NCI-H2029 (cell line): ENCODE data around the gene ANKRD11.

Source experiments
- DNase-seq: peaks from one replicate; lab custom pipeline; 2025; lab: John Stamatoyannopoulos, UW

ANKRD11 gene

GRCh38 chr16:89380681-89381080, 109.7 kb downstream of the ANKRD11 start:
- DNase-seq = no peak

DNA sequence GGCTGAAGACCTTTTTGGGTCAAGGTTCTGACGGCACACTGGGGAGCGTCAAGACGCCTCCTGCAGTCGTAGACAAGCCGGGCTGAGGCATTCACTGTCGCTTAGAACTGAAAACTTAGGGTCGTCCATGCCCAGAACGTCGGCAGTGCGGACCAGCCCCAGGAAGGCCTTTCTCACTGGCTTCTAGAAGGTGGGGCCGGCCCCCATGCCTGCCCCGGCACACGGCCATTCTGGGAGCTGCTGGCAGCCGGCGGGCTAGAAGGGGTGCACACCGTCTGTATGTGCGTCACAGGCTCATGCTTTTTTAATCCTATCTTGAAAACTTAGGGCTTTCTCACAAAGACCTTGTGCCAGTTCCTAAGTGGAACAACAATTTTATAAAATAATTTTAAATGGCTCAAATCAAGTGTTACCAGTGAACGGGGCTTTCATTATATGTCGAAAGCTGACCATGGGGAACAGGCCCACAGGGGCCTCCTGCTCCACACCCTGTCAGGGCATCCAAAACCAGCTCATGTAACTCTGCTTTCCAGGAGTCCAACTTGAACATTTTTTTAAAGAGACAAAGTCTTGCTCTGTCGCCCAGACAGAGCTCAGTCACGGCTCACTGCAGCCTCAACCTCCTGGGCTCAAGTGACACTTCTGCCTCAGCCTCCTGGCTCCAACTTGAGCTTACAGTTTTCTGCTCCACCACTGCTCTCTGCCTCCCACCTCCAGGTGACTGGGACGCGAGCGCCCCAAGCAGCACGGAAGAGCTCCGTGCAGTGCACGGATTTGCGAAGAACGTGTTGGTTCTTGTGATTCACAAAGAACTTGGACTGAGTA, 111.2 kb downstream of the ANKRD11 start:
- no peak for DNase-seq

GRCh38 chr16:89377453-89377848, 112.9 kb downstream of the ANKRD11 start:
- DNase-seq = no peak

DNA sequence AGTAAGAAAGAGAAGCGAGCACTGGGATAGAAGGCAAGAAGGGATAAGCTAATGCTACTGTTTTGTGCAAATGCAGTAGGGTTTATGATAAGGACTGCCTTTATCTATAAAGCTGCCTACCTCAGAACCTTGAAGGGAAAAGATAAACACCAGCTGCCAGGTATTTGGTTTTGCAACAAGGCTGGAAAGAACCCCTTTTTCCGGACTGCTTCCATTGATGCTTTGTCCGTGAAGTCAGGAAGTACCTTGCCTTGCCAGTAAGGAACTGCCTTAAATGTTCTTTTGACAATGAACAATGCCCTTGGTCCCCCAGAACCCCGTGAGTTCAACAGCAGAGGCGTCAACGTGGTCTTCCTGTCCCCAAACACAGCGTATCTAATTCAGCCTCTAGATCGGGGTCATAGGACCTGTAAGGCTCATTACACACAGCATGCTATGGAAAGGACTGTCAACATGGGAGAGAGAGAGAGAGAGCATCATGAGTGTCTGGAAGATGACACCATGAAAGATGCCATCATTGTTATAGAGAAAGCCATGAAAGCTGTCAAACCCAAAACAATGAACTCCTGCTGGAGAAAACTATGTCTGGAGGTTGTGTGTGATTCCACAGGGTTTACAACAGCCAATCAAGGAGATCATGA, 113.4 kb downstream of the ANKRD11 start:
- DNase-seq = no peak

GRCh38 chr16:89375686-89376085, 114.7 kb downstream of the ANKRD11 start:
- no peak for DNase-seq

DNA sequence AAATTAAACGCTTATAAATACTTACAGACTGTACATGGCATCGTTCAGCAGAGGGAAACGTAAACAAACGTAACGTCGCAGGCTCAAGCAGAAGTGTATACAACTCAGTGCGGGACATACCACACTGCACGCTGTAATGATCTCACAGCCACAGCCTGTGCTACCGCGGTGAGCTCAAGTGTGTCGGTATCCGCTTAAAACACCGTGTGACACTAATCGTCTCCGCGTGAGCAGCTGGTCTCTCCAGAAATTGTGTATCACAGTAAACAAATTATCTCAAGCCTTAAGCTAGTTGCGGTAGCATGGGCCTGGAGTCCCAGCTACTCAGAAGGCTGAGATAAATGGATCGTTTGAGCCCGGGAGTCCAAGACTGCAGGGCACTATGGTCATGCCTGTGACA, 115.3 kb downstream of the ANKRD11 start:
- DNase-seq = no peak

GRCh38 chr16:89374393-89374960, 115.9 kb downstream of the ANKRD11 start:
- no peak for DNase-seq

DNA sequence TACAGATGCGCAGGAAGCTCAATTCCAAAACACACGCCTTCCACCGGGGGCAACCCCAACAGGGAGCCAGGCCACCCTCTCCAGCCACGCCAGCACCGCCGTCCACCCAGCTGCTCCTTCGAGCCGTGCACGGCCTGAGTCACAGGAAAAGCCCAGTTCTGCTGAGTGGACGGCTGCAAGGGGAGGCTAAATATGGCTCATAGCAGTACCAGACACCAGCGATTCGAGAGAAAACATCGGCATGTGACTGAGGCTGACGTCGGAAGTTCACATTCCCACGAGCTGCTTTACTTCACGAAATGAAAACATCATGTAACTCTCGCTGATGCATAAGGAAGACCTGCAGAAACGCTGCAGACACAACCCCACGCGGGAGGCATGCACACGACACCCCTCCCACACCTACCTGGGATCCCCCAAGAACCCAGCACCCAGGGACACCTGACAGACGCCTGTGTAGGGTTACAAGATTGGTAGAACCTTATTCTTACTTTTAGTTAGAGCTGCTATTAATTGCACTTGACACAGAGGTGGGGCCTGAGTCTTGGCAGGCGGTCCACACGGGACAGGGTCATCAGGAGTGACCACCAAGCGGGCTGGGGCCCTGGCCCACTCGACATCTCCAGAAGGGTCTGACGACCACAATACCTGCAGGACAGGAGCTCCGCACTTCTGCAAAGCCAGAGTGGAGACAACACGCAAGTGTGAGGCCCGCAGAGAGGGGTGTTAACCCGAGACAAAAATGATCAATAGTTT, 116.8 kb downstream of the ANKRD11 start:
- DNase-seq = no peak

- no peak for DNase-seq
These were observed 118.3 kb downstream of the ANKRD11 start for GRCh38 chr16:89371968-89372634.

GRCh38 chr16:89371386-89371785, 119.0 kb downstream of the ANKRD11 start:
- no peak for DNase-seq

DNA sequence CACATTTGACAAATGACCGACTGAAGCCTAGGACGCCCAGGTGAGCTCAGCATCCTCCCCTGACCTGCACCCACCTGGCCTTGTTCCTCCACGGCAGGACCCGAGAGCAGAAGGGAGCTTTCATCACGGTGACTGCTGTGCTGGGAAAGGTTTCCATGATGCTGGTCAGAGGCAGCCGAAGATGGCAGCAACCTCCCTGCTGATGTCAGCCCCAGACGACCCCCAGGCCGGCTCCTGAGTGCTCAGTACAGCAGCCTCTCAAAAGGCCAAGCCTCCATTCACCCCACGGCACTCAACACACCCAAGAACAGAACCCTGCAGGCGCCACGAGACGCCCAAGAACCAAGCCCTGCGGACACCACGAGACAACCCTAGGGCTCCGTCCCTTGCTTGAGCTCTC, 119.8 kb downstream of the ANKRD11 start:
- no peak for DNase-seq

GRCh38 chr16:89370081-89370511, 120.3 kb downstream of the ANKRD11 start:
- no peak for DNase-seq

DNA sequence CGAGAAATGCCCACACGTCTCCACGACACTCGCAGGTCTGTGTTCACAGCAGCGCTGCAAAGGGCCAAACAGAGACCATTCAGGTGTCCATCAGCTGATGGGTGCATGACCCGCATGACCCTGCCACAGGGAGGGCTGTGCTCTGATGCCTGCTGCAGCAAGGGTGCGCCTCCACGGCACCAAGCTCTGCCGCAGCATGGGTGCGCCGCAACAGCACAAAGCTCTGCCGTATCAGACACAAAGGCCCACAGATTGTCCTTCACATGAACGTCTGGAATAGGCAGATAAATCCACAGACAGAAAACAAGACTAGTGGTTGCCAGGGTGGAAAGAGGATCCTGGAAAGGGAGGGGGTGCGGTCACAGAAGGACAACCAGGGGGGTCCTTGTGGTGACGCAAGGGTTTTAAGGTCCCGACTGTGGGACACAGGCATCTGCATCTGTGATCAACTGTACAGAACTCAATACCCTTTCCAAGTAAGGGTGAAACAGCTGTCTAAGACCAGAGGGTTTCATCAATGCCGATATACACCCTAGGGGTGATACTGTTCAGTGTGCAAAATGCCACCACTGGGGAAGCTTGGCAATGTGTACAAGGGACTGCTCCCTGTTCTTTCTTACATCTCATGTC, 121.0 kb downstream of the ANKRD11 start:
- no peak for DNase-seq

- no peak for DNase-seq
These were observed 121.6 kb downstream of the ANKRD11 start for GRCh38 chr16:89368604-89369249.

DNA sequence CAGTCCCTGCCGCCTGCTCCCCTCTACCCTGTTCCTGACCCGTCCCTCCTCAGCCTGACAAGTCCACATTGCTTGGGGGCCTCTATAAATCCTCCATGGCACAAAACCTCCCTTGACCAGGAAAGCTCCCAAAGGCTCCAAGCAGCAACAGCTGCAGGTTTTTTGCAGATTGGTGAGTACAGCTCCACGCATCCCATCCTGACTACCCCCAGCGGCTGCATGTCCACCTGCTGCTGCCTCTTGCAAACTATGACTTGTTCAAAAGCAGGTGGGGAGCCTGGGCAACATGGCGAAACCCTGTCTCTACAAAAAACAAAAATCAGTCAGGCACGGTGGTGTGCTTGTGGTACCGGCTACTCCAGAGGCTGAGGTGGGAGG, 122.8 kb downstream of the ANKRD11 start:
- DNase-seq = no peak

DNA sequence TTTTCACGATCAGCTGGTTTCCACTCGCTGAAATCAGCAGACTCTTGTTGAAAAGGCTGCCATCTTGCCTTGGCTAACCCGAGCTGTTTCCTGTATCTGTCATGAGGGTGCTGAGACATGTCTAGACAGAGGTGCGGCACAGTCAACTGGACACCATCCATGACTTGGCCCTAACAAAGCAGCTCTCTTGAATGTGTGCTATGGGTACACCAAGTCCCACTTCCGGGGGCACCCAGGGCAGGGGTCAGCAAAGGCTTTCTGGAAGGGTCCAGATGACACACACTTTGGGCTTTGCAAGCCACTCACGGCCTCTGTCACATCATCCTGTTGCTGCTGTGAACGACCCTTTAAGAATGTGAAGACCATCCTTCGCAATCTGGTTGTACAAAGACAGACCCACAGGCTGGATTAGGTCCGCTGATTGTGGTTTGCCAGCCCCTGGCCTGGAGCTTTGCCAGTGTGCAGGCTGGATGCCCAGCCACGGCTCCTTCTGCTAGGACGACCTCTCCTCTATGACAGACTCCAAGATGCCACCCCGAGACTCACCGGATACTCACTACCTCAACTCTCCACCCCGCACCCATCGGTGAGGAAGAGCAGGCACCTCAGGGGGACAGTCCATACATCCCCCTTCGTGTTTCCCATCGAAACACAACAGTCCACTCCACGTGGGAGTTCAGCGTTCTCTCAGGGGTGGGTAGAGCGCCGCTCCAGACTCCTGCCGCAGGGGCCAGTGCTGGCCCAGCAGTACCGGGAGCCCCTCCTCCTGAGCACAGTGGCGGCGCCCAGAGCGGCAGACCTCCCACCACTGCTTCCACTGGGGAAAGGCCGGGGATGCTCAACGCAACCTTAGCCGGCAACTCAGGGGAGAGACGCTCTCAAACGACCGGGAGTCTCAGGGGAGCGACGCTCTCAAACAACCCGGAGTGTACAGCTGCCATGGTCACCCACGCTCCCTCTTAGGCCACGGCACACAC, 123.5 kb downstream of the ANKRD11 start:
- no peak for DNase-seq

DNA sequence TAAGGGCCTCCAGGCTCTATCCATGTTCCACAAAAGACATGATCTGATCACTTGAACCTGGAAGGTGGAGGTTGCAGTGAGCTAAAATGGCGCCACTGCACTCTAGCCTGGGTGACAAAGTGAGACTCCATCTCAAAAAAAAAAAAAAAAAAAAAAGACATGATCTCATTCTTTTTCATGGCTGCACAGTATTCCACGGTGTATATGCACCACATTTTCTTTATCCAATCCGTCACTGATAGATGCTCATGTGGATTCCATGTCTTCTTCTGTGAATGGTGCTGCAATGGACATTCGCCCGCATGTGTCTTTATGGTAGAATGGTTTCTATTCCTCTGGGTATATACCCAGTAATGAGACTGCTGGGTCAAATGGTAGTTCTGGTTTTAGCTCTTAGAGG, 124.4 kb downstream of the ANKRD11 start:
- no peak for DNase-seq

DNA sequence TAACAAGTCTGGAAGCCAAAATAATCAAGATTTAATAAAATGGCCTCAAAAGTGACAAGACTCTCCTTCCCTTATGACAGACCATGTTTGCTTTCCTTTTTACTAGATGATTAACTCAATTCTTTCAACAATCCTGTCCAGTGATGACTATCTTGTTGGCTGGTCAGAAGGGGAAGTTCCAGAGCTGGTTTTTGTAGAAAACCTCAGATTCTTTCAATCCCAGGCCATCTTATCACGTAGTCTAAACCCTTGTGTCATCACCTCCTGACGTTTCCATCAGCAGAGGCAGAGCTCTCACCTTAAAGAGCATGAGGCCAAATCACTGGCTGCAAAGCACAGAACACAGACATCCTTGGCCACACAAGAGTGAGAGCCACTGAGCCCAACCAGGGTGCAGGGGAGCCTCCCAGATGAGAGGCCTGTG, 125.3 kb downstream of the ANKRD11 start:
- DNase-seq = no peak

- no peak for DNase-seq
These were observed 125.8 kb downstream of the ANKRD11 start for GRCh38 chr16:89364606-89365005.
